NCI-H524 (cell line): ENCODE measurements around the gene EED.
"Not testable (repeated sequence)": the region's sequence is repeated elsewhere in the genome, so short reads cannot be mapped to it uniquely, and the experiment has no call there.

Experiments
- DNase-seq, 2 experiments: peaks; one replicate each; lab custom pipeline; 2025; lab: John Stamatoyannopoulos, UW

Gene EED

GRCh38 chr11:86249307-86250098 is 5.0 kb downstream of the EED start:
- no peak for DNase-seq

- DNase-seq, result no peak
These were observed 6.8 kb downstream of the EED start for GRCh38 chr11:86251345-86251744.

DNA sequence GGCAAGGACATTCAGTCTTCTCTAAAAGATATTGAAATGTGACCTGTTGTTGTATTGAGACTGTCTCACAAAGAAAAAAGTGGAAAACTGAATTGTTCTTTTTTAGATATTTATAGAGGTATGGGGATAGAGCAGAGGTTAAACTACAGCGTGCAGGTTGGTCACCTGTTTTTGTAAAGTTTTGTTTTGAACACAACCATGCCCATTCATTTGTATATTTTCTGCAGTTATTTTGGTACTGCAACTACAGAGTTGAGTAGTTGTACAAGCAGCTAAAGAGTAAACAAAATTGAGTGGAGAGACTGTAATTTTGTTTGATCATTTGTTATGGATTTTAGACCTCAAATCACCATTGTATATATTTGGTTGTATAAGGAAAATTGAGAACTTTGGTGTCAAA is 11.3 kb downstream of the EED start:
- no peak for DNase-seq

- DNase-seq, result no peak
These were observed 12.1 kb downstream of the EED start for GRCh38 chr11:86256608-86257007.

DNA sequence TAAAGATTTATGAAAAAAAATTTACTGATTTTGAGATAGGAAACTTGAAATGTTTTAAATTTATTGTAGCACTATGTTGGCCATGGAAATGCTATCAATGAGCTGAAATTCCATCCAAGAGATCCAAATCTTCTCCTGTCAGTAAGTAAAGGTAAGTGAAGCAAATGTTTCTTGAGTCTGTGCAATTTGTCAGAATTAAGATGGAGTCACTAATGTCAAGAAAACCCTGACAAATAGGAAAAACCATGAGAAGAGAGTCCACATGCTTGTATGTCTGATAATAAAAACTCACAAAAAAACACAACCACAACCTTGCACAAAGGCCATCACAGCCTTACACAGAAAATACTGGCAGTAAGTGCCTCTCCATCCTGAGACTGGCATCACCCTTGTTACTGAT is 12.9 kb downstream of the EED start:
- no peak for DNase-seq

GRCh38 chr11:86259730-86260129 is 15.2 kb downstream of the EED start:
- no peak for DNase-seq

- DNase-seq, result no peak
These were observed 16.8 kb downstream of the EED start for GRCh38 chr11:86261328-86261727.

DNA sequence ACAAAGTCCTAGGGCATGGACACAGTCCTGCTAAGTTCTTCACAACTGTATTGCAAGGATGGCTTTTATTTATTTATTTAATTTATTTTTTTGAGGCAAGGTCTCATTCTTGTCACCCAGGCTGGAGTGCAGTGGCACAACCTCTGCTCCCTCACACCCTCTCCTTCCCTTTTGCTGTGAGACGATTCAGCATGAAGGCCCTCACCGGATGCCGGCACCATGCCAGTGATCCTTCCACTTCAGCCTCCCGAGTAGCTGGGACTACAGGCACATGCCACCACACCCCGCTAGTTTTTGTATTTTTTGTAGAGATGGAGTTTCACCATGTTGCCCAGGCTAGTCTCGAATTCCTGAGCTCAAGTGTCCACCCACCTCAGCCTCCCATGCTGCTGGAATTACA is 17.8 kb downstream of the EED start:
- DNase-seq, result no peak

DNA sequence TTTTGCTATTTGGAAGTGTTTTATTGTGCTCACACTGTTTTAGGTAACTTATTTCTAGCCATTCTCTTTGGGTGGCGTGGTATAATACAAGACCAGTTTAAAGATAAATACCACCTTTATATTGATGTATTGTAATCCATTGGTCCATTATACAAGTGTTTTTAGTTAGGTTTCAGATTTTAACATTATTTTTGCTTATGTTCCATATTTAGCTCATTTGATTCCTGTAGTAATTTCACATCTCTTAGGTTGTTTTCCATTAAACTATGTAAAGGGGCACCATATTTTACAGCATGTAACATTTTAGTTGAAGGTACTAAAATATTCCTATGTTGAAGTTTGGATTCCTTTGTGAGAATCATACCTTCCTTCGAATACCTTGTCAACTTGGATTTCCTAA is 20.1 kb downstream of the EED start:
- no peak for DNase-seq

- DNase-seq, result no peak
These were observed 20.6 kb downstream of the EED start for GRCh38 chr11:86265194-86265593.

- no peak for DNase-seq
These were observed 25.1 kb downstream of the EED start for GRCh38 chr11:86269645-86270044.

DNA sequence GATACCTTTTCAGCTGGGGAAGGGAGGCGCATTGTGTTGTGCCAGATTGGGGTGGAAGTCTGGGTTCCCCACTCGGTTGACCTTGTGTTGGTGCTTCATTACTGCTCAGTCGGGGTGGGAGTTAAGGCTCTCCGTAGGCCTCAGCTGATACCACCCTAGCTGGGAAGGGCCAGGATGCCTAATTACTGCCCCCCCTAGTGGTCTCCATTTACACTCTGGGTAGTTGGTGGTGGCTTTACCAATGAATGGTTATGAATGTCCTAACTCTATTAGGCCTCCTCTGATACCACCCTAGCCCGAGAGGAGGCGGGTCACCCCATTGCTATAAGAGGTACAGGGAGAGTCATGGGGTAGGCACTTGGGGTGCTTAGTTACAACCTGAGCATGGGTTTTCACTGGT is 29.9 kb downstream of the EED start:
- no peak for DNase-seq

- no peak for DNase-seq
These were observed 30.4 kb downstream of the EED start for GRCh38 chr11:86274999-86275398.

DNA sequence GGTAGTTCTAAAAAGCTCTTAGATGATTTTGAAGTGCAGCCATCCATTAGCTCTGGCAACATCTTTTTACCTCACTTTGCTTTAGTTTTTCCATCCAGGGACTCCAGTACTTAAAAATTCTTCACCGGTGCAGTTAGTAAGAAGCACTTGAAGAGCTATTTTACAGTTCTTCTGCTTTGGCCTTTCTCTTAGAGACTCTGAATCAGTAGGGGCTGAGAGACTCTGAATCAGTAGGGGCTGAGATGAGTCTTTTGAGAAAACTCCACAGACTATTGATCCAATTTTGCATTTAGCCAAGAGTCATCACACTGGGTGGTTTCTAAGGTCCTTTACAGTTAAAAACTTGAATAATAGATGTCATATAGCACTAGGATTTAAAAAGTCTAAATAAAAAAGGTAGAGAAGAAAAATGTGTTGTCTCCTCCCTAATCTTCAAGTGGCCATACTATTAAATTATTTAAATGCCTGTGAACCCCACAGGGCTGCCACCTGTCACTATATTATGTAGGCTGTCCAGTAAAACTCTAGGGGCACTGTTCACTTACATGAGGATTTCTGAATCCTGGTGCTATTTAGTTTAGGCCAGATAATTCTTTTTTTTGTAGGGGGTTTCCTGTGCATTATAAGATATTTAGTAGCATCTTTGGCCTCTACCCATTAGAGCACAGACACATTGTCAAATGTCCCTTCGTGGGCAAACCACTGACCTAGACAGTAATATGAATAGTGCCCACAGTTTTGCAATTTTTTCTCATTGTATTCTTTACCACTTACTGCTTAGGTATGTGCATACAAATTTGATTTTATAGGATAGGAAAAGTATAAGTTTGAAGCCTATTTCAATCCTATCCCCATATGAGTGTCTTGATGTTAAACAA is 31.2 kb downstream of the EED start:
- peak; percentile 1 to 38 for DNase-seq

- no peak for DNase-seq
These were observed 33.2 kb downstream of the EED start for GRCh38 chr11:86277741-86278140.

GRCh38 chr11:86278226-86278625 is 33.7 kb downstream of the EED start:
- no peak for DNase-seq

GRCh38 chr11:86279747-86280146 is 35.2 kb downstream of the EED start:
- DNase-seq, result no peak

DNA sequence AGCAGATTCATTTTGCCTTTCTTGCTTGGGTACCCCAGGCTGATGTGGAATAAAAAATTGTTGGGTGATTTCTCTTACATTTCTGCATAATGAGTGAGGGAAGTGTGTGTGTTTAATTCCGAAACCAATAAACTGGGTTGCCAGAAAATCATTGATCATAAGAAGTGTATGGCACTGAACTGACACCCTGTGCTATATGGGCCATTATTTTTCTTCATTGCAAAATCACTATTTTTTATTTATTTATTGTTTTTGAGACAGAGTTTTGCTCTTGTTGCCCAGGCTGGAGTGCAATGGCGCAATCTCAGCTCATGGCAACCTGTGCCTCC is 42.9 kb downstream of the EED start:
- DNase-seq, result no peak

- DNase-seq, result no peak
These were observed 44.4 kb downstream of the EED start for GRCh38 chr11:86288776-86289507.

DNA sequence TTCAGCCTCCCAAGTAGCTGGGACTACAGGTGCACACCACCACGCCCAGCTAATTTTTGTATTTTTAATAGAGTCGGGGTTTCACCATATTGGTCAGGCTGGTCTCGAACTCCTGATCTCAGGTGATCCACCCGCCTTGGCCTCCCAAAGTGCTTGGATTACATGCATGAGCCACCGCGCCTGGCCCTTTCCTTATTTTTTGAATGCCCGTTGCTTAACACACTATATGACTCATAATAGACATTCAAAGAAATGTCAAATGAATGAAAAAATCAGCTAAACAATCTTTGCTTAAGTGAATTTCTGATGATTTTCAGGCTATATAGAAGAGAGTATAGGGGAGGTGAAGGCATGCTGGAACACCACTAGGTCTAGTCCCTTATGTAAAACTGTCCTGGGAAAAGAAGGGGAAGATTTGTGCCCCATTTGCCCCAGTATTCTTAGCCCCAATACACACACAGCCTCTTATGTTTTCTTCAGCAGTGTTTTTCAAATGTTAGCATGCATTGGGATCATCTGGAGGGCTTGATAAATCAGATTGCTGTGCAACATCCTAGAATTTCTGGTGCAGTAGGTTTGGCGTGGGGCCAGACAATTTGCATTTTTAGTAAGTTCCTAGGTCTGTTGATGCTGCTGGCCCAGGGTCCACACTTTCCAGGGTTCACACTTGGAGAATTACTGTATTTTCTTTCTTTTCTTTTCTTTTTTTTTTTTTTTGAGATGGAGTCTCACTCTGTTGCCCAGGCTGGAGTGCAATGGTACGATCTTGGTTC is 45.1 kb downstream of the EED start:
- DNase-seq, result not testable (repeated sequence)

GRCh38 chr11:86291466-86292262 is 47.1 kb downstream of the EED start:
- peak; percentile 1 to 46 for DNase-seq
